Measurements from ENCODE around the gene BRMS1.
"Not testable (repeated sequence)": the region's sequence is repeated elsewhere in the genome, so short reads cannot be mapped to it uniquely, and the experiment has no call there.

BRMS1 gene

DNA sequence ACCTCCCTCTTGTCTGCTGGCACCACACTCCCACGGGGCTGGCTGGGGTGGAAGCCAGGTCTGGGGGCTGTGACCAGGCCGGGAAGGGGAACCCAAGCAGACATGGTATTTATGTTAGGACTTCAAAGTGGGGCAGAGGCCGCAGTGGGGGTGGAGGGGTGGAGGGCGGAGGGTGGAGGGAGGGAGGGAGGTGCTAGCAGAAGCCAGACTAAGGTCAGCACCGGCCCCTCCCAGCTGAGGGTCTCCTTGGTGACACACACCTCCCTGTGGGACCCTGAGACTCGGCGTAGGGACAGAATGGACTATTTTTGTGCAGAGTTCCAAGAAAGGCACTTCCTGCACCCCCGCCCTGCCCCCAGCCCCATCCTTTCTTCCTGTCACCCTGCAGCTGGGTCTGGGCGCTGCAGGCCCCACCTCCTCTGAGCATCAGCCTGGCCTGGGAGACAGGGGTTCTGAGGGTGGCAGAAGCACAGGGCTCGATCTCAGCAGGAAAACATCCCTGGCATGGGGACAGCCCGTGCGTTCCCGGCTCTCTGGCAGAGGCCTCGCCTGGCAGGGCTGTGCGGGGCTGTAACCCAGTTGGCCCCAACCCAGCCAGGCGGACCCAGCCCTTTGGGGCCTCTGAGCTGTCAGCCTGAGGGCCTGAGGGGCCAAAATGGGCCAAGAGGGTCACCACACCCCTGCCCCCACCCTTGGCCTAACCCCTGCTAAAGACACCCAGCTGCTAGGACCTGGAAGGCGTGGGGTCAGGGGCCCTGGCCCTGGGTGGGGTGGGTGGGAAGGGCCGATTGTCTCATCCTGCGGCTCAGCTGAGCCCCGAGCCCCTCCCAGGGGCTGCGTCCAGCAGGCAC, 18.4 kb downstream of the BRMS1 start:
- DNase-seq (ENCODE audit: insufficient read length, low spot score) (no peak), FAIRE-seq (no peak)

DNA sequence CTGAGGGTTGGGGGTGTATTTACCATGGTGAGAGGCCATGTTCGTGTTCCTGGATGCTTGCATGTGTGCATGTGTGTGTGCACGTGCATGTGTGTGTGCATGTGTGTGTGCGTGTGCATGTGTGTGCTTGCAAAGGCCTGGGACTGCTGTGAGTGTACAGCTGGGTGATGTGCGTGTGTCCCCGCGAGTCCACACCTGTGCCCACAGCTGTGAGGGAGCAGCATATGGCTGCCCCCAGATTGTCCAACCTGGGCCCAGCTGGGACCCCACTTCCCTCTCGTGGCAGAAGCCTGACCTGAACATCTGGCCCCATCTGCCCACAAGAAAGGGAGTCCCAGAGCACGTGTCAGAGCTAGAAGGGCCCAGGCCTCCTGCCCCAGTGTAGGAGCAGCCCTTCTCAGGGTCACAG, 19.6 kb downstream of the BRMS1 start:
- no peak for DNase-seq (ENCODE audit: insufficient read length, low spot score)
- no peak for FAIRE-seq

DNA sequence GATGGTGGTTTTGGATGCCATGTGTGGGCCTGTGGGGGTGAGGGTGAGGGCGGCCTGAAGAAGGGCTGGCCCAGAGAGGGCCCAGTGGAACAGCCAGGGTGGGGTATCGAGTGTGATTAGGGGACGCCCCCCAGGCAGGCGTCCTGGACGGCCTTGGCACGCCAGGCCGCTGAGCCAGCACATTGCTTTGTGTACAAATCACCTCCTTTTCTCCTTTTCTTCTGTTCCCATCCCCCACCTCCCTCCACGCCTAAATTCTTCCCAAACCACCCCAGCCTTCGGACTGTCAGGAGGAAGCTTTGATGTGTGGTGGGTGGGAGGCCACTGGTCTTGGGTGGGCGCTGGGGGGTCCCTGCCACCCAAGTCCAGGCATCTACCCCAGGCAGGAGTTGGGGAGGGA, 20.2 kb downstream of the BRMS1 start:
- no peak for FAIRE-seq
- no peak for DNase-seq (ENCODE audit: insufficient read length, low spot score)

DNA sequence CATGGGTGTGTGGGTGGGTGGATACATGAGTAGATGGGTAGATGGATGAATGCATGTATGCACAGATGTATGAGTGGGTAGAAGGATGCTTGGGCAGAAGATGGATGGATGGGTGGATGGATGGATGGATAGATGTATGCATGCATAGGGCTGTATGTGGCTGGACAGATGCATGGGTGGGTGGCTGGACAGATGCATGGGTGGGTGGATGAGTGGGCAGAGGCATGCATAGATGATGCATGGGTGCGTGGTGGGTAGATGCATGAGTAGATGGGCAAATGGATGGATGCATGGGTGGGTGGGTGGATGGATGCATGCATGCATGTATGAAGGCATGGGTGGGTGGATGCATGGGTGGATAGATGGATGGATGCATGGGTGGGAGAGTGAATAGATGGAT, 21.2 kb downstream of the BRMS1 start:
- no peak for FAIRE-seq
- DNase-seq (ENCODE audit: insufficient read length, low spot score): no peak

DNA sequence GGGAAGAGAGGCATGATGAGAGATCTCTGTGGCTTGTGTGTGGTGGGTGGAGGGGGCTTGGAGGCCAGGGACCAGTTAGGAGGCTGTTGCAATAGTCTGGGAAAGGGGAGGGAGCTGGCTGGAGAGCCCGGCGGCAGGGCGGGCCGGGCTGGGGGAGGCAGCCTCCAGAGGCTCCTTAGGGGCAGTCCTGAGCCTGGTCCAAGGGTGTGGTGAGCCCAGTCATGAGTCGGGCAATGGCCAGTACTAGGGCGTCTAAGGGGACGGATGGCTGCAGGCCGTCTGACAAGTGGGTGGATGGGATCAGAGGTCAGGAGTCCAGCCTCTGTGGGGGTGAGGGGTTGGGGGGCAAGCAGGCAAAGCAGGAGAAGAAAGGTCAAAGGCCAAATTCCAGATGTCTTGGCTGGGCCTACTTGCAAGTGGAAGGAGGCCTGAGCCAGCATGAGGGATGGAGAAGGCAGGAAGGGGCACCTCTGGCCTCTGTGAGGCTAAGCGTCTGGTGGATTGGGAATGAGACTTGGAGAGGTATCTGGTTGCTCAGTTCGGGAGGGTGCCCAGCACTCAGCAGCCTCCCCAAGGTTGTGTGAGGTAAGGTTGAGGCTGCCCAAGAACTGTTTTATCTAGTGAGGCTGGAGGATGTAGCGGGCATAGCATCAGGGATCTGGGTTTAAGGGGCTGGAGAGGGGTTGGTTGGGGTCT, 22.0 kb downstream of the BRMS1 start:
- no peak for DNase-seq (ENCODE audit: insufficient read length, low spot score)
- no peak for FAIRE-seq

DNA sequence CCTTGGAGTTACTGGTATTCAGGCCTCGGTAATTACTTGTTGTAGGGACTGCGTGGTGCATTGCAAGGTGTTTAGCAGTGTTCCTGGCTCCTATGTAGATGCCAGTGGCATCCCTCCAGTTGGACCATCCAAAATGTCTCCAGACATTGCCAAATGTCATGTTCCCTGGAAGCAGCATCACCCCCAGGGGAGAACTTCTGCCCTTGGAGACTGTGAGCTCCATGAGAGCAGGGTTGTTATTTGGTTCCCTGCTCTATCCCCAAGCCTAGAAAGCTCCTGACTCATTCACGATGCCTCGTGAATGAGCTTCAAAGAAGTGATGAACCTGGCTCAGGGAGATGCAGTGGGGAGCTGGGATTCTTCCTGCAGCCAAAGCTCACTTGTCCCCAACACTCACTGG, 23.3 kb downstream of the BRMS1 start:
- FAIRE-seq (peak; percentile 44), DNase-seq (ENCODE audit: insufficient read length, low spot score) (no peak)

DNA sequence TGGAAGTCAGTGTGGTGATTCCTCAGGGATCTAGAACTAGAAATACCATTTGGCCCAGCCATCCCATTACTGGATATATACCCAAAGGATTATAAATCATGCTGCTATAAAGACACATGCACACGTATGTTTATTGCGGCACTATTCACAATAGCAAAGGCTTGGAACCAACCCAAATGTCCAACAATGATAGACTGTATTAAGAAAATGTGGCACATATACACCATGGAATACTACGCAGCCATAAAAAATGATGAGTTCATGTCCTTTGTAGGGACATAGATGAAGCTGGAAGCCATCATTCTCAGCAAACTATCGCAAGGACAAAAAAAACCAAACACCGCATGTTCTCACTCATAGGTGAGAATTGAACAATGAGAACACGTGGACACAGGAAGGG, 24.2 kb downstream of the BRMS1 start:
- DNase-seq (ENCODE audit: insufficient read length, low spot score); FAIRE-seq: not testable (repeated sequence)

DNA sequence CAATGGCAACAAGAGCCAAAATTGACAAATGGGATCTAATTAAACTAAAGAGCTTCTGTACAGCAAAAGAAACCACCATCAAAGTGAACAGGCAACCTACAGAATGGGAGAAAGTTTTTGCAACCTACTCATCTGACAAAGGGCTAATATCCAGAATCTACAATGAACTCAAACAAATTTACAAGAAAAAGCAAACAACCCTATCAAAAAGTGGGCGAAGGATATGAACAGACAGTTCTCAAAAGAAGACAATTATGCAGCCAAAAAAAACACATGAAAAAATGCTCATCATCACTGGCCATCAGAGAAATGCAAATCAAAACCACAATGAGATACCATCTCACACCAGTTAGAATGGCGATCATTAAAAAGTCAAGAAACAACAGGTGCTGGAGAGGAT, 24.6 kb downstream of the BRMS1 start:
- not testable (repeated sequence) for FAIRE-seq

DNA sequence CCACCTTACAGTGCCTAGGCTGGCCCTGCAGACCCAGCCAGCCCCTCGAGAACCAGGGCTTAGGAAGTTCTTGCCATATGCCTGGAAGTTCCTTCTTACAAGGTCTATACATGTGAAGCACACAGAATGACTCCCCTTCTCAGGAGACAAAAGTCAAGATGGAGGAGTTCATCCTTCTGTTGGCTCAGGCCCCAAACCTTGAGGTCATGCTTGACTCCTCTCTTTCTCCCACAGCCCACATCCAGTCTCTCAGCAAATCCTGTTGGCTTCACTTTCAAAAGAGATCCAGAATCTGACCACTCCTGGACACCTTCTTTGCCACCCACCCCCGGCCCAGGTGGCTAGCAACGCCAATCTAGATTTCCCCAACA, 26.3 kb downstream of the BRMS1 start:
- FAIRE-seq (no peak), DNase-seq (ENCODE audit: insufficient read length, low spot score) (no peak)

More for the DNA sequence above, 24.6 kb downstream of the BRMS1 start:
- DNase-seq (ENCODE audit: insufficient read length, low spot score): not testable (repeated sequence)

DNA sequence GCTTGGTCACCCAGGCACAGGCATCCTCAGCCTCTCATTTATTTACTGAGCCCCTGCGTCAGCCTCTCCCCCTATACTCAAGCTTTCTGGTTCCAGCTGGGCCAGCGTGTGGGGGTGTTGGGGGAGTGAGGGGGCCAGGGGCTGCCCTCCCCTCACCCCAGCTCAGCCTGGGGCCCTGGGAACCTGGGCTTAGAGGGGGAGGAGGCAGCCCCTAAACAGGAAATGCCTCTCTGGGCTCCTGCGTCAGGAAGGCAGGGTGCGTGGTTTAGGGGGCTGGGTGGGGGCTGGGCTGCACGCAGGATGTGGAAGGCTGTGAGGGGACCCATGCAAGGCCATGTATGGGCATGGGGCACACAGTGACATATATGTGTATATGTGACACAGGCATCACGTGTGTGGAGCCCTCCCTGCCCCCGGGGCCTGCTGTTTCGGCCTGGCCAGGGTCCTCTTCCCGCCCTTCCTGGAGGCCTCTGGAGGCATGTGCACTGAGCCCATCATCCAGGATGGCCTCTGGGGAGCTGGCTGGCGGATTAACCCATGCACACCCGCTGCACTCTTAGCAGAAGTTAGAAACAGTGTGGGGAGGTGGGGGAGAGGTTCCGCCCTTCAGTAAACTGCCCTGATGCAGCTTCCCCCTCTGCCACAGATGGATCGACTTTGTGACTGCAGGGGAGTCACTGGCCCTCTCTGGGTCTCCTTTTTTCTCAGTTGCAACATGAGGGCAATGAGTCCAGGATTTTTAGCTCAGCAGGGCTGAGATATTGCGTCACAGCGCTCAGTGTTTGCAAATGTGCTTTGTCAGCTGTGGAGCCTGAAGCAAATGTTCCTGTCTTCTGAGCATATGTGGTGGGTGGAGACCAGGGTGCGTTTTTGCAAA, 26.9 kb downstream of the BRMS1 start:
- FAIRE-seq: peak; percentile 97
- DNase-seq (ENCODE audit: insufficient read length, low spot score): no peak

DNA sequence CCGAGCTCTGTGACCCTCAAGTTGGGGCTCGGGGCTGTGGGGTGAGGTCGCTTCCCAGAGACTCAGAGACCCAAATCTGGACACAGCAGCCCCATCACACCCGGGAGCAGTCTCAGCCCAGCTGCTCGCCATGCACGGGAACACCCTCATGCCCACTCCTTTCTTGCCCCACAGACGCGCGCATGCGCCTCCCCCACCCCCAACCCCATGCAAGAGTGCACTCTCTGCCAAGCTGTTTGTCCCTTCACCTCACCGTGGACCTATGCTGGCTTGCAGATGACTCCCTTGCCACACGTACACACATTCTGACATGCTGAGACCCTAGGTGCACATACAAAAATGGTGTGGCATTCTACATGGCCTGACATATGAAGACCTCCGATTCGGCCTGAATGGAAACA, 27.6 kb downstream of the BRMS1 start:
- DNase-seq (ENCODE audit: insufficient read length, low spot score) (no peak), FAIRE-seq (peak; percentile 93)

DNA sequence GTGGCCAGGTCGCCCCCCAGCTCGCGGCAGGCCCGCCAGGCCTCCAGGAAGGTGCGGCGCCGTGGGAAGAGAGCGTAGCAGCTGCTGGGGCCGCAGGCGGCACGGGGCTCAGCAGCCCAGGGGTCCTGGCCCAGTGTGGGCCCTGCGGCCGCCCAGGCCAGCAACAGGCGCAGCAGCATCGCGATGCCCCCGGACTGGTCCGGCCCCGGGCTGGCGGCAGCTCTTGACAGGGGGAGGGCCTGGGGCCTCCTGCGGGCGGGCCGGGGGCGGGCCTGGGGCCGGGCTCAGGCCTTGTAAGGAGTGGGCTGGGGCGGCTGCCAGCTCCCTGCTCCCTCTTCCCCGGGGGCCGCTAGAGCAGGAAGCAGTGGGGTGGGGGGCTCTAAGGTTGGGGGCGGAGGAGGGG, 28.1 kb downstream of the BRMS1 start, which contains the start of gene CD248:
Gene CD248 (minus strand): TSS at position 196 of the 403 bp plus-strand sequence. CDS start 17 bp downstream, at position 179.
- no peak for DNase-seq (ENCODE audit: insufficient read length, low spot score)
- no peak for FAIRE-seq

DNA sequence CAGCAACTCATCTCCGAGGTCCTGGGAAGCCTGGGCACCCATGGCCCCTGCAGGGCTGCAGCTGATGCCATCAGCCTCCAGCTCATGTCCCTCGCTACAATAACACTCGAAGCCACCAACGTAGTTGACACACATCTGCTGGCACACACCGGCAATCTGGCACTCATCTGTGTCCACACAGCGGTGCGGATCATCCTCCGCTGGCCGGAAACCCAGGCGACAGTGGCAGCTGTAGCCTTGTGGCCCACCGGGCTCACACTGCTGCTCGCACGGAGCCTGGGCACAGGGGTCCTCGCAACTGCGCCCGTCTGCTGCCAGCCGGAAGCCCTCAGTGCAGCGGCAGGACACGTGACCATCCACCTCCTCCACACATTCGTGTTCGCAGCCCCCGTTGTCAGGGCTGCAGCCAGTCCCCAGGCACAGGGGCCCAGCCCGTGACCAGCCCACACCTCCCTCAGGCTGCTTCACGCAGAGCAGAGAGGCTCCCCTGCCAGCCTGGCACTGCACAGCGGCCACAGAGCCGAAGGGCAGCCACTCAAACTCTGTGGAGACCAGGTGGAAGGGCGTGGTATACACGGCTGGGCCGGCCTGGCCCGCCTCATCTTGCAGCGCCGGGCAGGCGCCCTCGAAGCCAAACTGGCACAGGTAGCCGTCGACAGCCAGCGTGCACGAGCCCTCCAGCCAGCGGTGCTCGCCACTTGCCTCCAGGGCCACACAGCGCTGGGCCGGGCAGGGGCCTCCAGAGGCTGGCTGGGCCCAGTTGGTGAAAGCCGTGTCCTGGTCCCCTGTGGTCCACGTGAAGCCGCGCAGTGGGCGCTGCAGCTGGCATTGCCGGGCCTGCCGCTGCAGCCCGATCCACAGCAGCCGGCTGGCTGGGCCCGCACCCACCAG, 28.7 kb downstream of the BRMS1 start:
- FAIRE-seq: peak; percentile 93
- no peak for DNase-seq (ENCODE audit: insufficient read length, low spot score)

DNA sequence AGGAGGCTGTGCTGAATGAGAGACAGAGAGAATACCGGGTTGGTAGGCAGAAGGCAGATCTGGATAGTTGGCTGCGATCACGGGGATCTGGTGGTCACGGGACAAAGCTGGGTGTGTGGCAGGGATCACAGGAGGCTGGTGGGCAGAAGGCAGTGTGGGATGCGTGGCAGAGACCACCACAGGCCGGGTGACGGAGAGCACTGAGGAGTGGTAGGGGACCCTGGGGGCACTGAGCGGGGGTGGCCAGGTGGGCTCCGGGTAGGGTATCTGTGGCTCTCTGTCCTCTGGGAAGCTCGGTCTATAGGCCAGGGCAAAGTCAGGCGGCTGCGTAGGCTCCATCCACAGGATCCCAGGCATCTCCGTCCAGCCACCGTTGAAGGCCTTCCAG, 29.4 kb downstream of the BRMS1 start:
- FAIRE-seq: peak; percentile 80

DNA sequence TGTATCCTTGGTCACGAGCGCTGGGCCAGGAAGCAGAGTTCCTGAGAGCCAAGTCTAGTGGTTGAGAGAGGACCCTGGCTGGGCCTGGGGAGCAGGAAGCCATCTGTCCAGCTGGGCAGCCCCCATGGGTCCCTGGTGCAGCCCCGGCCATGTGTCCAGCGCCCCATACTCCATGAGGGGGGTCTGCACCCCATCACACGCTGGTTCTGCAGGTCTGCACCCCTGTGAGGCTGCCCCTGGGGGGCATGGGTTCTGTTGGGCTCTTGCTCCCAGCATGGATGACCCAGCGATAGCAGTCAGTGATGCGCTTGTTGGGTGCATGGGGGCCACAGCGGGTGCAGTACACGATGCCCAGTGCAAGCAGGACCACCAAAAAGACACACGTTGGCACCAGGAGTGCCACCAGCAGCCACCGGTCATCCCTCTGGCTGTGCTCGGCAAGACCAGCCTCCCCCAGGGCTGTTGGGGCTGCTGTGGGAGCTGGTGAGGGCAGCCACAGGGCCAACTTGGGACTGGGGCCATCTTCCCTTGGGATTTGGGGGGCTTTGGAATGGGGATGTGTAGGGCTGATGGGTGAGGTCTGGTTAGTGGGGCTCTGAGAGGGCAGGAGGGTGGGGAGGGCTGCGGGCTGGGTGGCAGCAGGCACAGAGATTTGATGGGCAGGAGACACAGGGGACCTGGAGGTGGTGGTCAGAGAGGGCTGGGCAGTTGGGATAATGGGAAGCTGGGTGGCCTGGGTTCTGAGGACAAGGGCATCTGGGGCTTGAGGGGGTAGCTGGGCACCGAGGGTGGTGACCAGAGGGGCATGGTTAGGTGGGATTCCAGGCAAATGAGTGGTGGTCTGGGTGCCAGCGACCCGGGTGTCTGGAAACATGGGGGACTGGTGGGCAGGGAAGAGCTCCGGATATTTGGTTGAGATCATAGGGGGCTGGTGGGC, 30.1 kb downstream of the BRMS1 start:
- DNase-seq (ENCODE audit: insufficient read length, low spot score) (no peak), FAIRE-seq (peak; percentile 64)

More for the DNA sequence above, 29.4 kb downstream of the BRMS1 start:
- no peak for DNase-seq (ENCODE audit: insufficient read length, low spot score)

DNA sequence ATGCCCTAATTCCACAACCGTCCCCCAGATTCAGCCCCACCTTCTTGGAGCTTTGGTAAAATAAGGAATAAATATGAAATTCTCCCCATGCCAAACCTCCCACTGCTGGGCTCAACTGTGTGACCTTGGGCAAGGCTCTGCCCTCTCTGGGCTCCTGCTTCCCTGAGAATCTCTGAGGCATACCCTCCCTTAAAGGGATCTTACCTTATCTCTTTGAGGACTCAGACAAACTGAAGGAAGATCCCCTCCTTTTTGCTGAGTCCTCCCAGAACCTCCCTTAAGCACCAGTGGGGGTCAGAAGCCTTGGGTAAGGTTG, 30.8 kb downstream of the BRMS1 start:
- DNase-seq (ENCODE audit: insufficient read length, low spot score) (no peak), FAIRE-seq (peak; percentile 31)

DNA sequence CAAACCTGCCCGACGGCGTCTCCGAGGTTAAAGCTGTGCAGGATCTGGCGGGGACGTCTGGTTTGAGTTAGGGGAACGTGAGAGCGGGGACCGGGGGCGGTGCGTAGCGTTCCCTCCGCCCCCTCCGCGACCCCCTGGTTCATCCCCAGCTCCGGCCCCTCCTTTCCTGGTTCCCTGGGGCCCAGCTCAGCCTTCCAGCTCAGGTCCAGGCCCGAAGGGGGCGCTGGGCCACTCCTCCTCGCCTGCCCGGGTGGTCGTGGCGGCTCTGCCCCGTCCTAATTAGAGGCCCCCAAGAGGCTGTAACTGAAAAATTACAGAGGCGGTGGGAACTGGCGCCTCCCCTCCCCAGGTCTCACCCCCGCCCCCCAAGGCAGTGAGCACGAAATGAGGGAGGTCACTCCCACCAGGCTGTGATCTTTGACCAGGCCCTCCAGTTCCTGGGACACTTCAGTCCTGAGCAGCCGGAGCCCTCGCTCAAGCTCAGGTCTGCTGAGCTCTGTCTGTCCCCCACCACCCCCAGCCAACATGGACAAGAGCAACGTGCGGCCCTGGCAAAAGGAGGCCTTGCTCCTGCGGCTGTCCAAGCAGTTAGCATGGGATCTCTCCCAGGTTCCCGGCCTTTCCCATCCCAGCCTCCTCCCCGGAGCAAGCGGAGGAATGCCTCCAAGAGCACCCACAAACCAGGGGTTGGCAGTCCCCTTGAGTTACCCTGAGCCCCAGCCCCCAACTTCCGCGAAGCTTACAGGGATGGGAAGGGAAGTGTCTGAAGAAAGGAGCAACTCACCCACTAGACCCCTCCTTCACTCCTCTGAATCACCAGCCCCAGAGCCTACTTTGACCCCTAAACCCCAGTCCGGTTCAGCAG, 31.4 kb downstream of the BRMS1 start:
- peak; percentile 74 for FAIRE-seq
- DNase-seq (ENCODE audit: insufficient read length, low spot score): no peak

Measured in HTR-8/SVneo (cell line).